Measurements from ENCODE around the gene FYB1. TPM values are rescaled to one million over a fixed set of nuclear protein-coding genes. Genes with fewer than 3 reads are reported as not detected.

Gene FYB1
- total RNA-seq, 2 donors from 2014 or later, result not detected

GRCh38 chr5:39072925-39073766 lies 146.2 kb downstream of the FYB1 start:
- H3K27me3 Mint-ChIP-seq (ENCODE audit: insufficient read depth), result no peaks in the 10 kb centered on the region
- H3K36me3 Mint-ChIP-seq (ENCODE audit: low read depth), result peaks cover 14% of the 10 kb centered on the region
- H3K4me3 Mint-ChIP-seq, result peak overlapping the region; percentile 89
- WGBS, 2 experiments (ENCODE audit: insufficient coverage in 1 of 2, insufficient read length in 1 of 2), result 10 to 41% methylated on average over 7 to 27 of the region's 27 CpGs
- H3K27ac ChIP-seq (ENCODE audit: low read depth, low read length), result peak overlapping the region; percentile 89
- H3K27ac Mint-ChIP-seq, result peak overlapping the region; percentile 96
- peaks cover 14% of the 10 kb centered on the region for H3K4me1 Mint-ChIP-seq
- peaks cover under 1% of the 10 kb centered on the region for H3K9me3 ChIP-seq (ENCODE audit: control insufficient read depth, low read length)
- no peaks in the 10 kb centered on the region for H3K27me3 ChIP-seq (ENCODE audit: control insufficient read depth, insufficient read depth, low read length, poor library complexity, severe bottlenecking)
- TF ChIP-seq, protein P1, sequence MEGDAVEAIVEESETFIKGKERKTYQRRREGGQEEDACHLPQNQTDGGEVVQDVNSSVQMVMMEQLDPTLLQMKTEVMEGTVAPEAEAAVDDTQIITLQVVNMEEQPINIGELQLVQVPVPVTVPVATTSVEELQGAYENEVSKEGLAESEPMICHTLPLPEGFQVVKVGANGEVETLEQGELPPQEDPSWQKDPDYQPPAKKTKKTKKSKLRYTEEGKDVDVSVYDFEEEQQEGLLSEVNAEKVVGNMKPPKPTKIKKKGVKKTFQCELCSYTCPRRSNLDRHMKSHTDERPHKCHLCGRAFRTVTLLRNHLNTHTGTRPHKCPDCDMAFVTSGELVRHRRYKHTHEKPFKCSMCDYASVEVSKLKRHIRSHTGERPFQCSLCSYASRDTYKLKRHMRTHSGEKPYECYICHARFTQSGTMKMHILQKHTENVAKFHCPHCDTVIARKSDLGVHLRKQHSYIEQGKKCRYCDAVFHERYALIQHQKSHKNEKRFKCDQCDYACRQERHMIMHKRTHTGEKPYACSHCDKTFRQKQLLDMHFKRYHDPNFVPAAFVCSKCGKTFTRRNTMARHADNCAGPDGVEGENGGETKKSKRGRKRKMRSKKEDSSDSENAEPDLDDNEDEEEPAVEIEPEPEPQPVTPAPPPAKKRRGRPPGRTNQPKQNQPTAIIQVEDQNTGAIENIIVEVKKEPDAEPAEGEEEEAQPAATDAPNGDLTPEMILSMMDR (conservative IDR thresholded peaks at IDR 0.05), result no peak
- no peaks in the 10 kb centered on the region for H3K36me3 ChIP-seq (ENCODE audit: control insufficient read depth, insufficient read depth, low read length)
- peak overlapping the region; percentile 87 for H3K9ac ChIP-seq (ENCODE audit: extremely low read depth, low read length, poor library complexity, severe bottlenecking)
- H3K4me1 ChIP-seq (ENCODE audit: control insufficient read depth, insufficient read depth, low read length), result peaks cover 4% of the 10 kb centered on the region
- H3K9me3 Mint-ChIP-seq, result no peaks in the 10 kb centered on the region
- H3K4me3 ChIP-seq (ENCODE audit: low read length), result peak overlapping the region; percentile 88
- peak; percentile 84 for DNase-seq

DNA sequence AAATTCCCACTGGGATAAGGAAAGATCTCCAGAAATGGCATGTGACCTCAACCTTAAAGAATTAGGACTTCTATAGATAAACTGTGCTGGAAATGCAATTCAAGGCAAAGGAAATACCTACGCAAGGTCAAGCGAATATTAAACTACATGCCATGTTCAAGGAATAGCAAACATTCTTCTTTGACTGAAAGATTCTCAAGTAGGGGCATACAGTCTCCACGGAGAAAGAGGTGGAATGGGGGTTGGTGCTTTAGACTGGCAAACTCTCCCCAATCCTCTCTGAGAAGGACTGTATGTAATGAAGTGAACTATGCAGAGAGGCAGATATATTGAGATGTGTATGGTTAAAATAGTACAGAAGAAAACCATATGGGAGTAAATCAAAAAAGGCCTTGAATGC lies 151.3 kb downstream of the FYB1 start:
- TF ChIP-seq, protein P1 (conservative IDR thresholded peaks at IDR 0.05), result no peak
- Mint-ChIP-seq H3K27me3 (ENCODE audit: insufficient read depth) (no peaks in the 10 kb centered on the region), H3K27ac (no peak overlapping the region), H3K9me3 (peaks cover 25% of the 10 kb centered on the region), H3K4me1 (peaks cover 12% of the 10 kb centered on the region), H3K36me3 (ENCODE audit: low read depth) (peaks cover 46% of the 10 kb centered on the region), H3K4me3 (no peak overlapping the region)
- DNase-seq, result no peak
- H3K9ac ChIP-seq (ENCODE audit: extremely low read depth, low read length, poor library complexity, severe bottlenecking), result no peak overlapping the region
- H3K4me3 ChIP-seq (ENCODE audit: low read length), result no peak overlapping the region
- H3K9me3 ChIP-seq (ENCODE audit: control insufficient read depth, low read length), result peaks cover 28% of the 10 kb centered on the region
- H3K36me3 ChIP-seq (ENCODE audit: control insufficient read depth, insufficient read depth, low read length), result peaks cover 15% of the 10 kb centered on the region
- 94 to 96% methylated on average over 2 to 3 of the region's 3 CpGs for WGBS, 2 experiments (ENCODE audit: insufficient coverage in 1 of 2, insufficient read length in 1 of 2)
- no peaks in the 10 kb centered on the region for H3K27me3 ChIP-seq (ENCODE audit: control insufficient read depth, insufficient read depth, low read length, poor library complexity, severe bottlenecking)
- no peak overlapping the region for H3K27ac ChIP-seq (ENCODE audit: low read depth, low read length)
- H3K4me1 ChIP-seq (ENCODE audit: control insufficient read depth, insufficient read depth, low read length), result peaks cover 4% of the 10 kb centered on the region

- Mint-ChIP-seq H3K36me3 (ENCODE audit: low read depth) (peaks cover 42% of the 10 kb centered on the region), H3K4me1 (peaks cover 5% of the 10 kb centered on the region), H3K27ac (no peak overlapping the region), H3K9me3 (peaks cover 25% of the 10 kb centered on the region), H3K4me3 (no peak overlapping the region), H3K27me3 (ENCODE audit: insufficient read depth) (no peaks in the 10 kb centered on the region)
- H3K4me3 ChIP-seq (ENCODE audit: low read length), result no peak overlapping the region
- H3K4me1 ChIP-seq (ENCODE audit: control insufficient read depth, insufficient read depth, low read length), result no peaks in the 10 kb centered on the region
- no peak for DNase-seq
- no peaks in the 10 kb centered on the region for H3K27me3 ChIP-seq (ENCODE audit: control insufficient read depth, insufficient read depth, low read length, poor library complexity, severe bottlenecking)
- H3K27ac ChIP-seq (ENCODE audit: low read depth, low read length), result no peak overlapping the region
- H3K9ac ChIP-seq (ENCODE audit: extremely low read depth, low read length, poor library complexity, severe bottlenecking), result no peak overlapping the region
- TF ChIP-seq, protein P1 (conservative IDR thresholded peaks at IDR 0.05), result no peak
- 83 to 91% methylated on average over 1 to 3 of the region's 3 CpGs for whole genome bisulfite sequencing, 2 experiments (ENCODE audit: insufficient coverage in 1 of 2, insufficient read length in 1 of 2)
- peaks cover 15% of the 10 kb centered on the region for H3K36me3 ChIP-seq (ENCODE audit: control insufficient read depth, insufficient read depth, low read length)
- peaks cover 28% of the 10 kb centered on the region for H3K9me3 ChIP-seq (ENCODE audit: control insufficient read depth, low read length)
Observed at GRCh38 chr5:39064450-39064849, 154.9 kb downstream of the FYB1 start.
